Smooth muscle cell (in vitro differentiated cells): ENCODE results near the gene CFAP299. TPM values are rescaled to one million over a fixed set of nuclear protein-coding genes. Genes with fewer than 3 reads are reported as not detected.

Source experiments
- DNase-seq: peaks from one replicate; lab custom pipeline; 2025; ENCODE audit not compliant: unreplicated experiment; lab: John Stamatoyannopoulos, UW
- H2AFZ ChIP-seq: fragments of 200-600 bp; sonication (generic); 2 replicates; pipeline ENCODE4 v1.6.0; 2016; ENCODE audit warnings: antibody characterized with exemption, low read depth, mild to moderate bottlenecking
- H3F3A ChIP-seq: fragments of 200-600 bp; sonication (generic); 2 replicates; pipeline ENCODE4 v1.6.0; 2017; ENCODE audit warnings: antibody characterized with exemption, low read depth
- H3K27ac ChIP-seq: fragments of 200-600 bp; sonication (generic); 2 replicates; pipeline ENCODE4 v1.5.1; 2016; ENCODE audit warnings: low read depth, mild to moderate bottlenecking
- H3K27me3 ChIP-seq: fragments of 200-600 bp; sonication (generic); 2 replicates; pipeline ENCODE4 v1.6.1; 2016; ENCODE audit warnings: low read depth, mild to moderate bottlenecking
- H3K36me3 ChIP-seq: fragments of 200-600 bp; sonication (generic); 2 replicates; pipeline ENCODE4 v1.5.1; 2016; ENCODE audit warnings: low read depth
- H3K4me1 ChIP-seq: fragments of 200-600 bp; sonication (generic); 2 replicates; pipeline ENCODE4 v1.5.1; 2016; ENCODE audit warnings: low read depth
- H3K4me2 ChIP-seq: fragments of 200-600 bp; sonication (generic); 2 replicates; pipeline ENCODE4 v1.6.0; 2016; ENCODE audit warnings: mild to moderate bottlenecking
- H3K4me3 ChIP-seq: fragments of 200-600 bp; sonication (generic); 2 replicates; pipeline ENCODE4 v1.5.1; 2016; ENCODE audit warnings: mild to moderate bottlenecking
- H3K79me2 ChIP-seq: fragments of 200-600 bp; sonication (generic); 2 replicates; pipeline ENCODE4 v1.6.0; 2016; ENCODE audit warnings: low read depth, mild to moderate bottlenecking
- H3K9ac ChIP-seq: fragments of 200-600 bp; sonication (generic); 2 replicates; pipeline ENCODE4 v1.6.0; 2016; ENCODE audit warnings: low read depth
- H3K9me3 ChIP-seq: fragments of 200-600 bp; sonication (generic); replicated peaks from 2 replicates; pipeline ENCODE4 v1.5.1; 2016; ENCODE audit warnings: low read depth
- H4K20me1 ChIP-seq: fragments of 200-600 bp; sonication (generic); 2 replicates; pipeline ENCODE4 v1.6.0; 2016; ENCODE audit warnings: low read depth
- WGBS: methylation state at CpG from one replicate; pipeline ENCODE4 v1.1.7; 2016; ENCODE audit warnings: low lambda C conversion rate; 5-methylcytosine and 5-hydroxymethylcytosine counted together
- polyA plus RNA-seq: library from polyadenylated mRNA; unstranded; fragments of >200 nt; fragmentation: Nextera tagmentation; extraction: Ambion mirVana; gene quantifications from 2 replicates; pipeline ENCODE4 v1.2.1, GENCODE V29; 2016
- total RNA-seq: library from RNA; depleted of rRNA; stranded (reverse); fragments of >200 nt; gene quantifications from 2 replicates; pipeline ENCODE4 v1.2.3, GENCODE V29; 2014
- TF ChIP-seq, protein P1 (sequence below): fragments of 200-600 bp; sonication (generic); IDR thresholded peaks from 2 replicates; pipeline ENCODE4 v1.5.1; 2017; ENCODE audit warnings: borderline replicate concordance, mild to moderate bottlenecking, antibody characterized with exemption; ENCODE audit not compliant: insufficient read depth, poor library complexity, severe bottlenecking

CFAP299 gene
- total and polyA plus RNA-seq, 2 experiments from 2014 or later, result not detected

DNA sequence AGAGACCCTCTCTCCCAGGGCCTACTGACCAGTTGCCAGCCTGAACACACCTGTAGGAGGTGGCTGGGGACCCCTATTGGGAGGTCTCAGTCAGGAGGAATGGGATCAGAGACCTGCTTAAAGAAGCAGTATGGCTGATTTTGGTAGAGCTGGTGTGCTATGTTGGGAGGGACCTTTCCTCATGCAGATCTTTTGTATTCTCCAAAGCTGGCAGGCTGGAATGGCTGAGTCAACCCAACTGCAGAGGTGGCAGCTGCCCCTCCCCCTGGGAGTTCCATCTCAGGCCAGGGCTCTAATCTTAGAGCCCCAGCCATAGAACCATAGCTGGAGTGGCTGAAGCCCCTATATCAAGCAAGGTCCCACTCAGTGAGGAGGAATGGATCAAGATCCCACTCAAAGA, 415.7 kb downstream of the CFAP299 start:
- no peak overlapping the region for H3K4me2 ChIP-seq
- H3K79me2 ChIP-seq, result no peaks in the 10 kb centered on the region
- H3K9ac ChIP-seq, result no peak overlapping the region
- no peaks in the 10 kb centered on the region for H3K27me3 ChIP-seq
- no peaks in the 10 kb centered on the region for H4K20me1 ChIP-seq
- no peak overlapping the region for H2AFZ ChIP-seq
- no peak overlapping the region for H3K27ac ChIP-seq
- H3K4me3 ChIP-seq, result no peak overlapping the region
- no peaks in the 10 kb centered on the region for H3F3A ChIP-seq
- H3K4me1 ChIP-seq, result no peaks in the 10 kb centered on the region
- H3K36me3 ChIP-seq, result no peaks in the 10 kb centered on the region
- DNase-seq, result no peak
- TF ChIP-seq, protein P1, sequence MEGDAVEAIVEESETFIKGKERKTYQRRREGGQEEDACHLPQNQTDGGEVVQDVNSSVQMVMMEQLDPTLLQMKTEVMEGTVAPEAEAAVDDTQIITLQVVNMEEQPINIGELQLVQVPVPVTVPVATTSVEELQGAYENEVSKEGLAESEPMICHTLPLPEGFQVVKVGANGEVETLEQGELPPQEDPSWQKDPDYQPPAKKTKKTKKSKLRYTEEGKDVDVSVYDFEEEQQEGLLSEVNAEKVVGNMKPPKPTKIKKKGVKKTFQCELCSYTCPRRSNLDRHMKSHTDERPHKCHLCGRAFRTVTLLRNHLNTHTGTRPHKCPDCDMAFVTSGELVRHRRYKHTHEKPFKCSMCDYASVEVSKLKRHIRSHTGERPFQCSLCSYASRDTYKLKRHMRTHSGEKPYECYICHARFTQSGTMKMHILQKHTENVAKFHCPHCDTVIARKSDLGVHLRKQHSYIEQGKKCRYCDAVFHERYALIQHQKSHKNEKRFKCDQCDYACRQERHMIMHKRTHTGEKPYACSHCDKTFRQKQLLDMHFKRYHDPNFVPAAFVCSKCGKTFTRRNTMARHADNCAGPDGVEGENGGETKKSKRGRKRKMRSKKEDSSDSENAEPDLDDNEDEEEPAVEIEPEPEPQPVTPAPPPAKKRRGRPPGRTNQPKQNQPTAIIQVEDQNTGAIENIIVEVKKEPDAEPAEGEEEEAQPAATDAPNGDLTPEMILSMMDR, result no peak
- no peaks in the 10 kb centered on the region for H3K9me3 ChIP-seq

DNA sequence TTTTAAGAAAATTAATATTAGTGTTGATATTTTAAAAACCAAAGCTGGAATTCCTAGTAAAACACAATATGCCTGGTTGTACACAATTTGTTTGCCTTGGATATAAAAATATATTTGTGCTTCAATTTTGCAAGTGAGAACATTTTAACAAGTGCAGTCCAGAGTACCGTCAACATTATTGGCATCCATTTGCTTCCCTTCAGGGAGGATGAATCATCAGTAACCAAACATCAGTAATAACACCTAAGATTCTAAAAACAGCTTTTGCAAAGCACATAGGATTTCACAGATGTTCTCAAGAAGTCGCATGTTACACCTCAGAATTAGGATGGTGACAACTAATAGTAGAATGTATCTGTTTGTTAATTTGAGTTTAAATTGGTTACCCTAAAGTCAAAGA, 432.4 kb downstream of the CFAP299 start:
- no peak overlapping the region for H3K27ac ChIP-seq
- H4K20me1 ChIP-seq, result no peaks in the 10 kb centered on the region
- H3K4me2 ChIP-seq, result no peak overlapping the region
- H3K79me2 ChIP-seq, result no peaks in the 10 kb centered on the region
- no peak overlapping the region for H2AFZ ChIP-seq
- no peaks in the 10 kb centered on the region for H3K9me3 ChIP-seq
- H3K4me3 ChIP-seq, result no peak overlapping the region
- no peaks in the 10 kb centered on the region for H3K27me3 ChIP-seq
- WGBS, result 73% methylated on average over 2 of the region's 2 CpGs
- H3K36me3 ChIP-seq, result no peaks in the 10 kb centered on the region
- no peaks in the 10 kb centered on the region for H3F3A ChIP-seq
- H3K4me1 ChIP-seq, result no peaks in the 10 kb centered on the region
- TF ChIP-seq, protein P1, result no peak
- H3K9ac ChIP-seq, result no peak overlapping the region
- DNase-seq, result no peak

DNA sequence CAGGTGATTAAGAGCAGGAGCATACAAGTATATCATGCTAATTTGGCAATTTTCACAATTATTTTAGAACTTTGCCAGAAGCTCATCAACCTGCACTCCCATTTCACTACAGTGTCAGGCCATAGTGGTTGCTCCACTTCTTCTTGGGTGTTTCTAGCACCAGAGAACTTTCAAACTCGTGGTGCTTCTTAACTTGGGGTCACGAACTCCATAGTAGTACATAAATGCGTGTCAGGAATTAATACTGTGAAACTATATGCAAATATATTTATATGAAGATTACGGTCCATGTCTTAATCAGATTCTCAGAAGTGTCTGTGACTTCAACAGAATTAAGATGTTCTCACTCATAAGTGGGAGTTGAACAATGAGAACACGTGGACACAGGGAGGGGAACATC, 440.6 kb downstream of the CFAP299 start:
- no peaks in the 10 kb centered on the region for H3K4me1 ChIP-seq
- no peaks in the 10 kb centered on the region for H3K9me3 ChIP-seq
- H3K79me2 ChIP-seq, result no peaks in the 10 kb centered on the region
- H3K9ac ChIP-seq, result no peak overlapping the region
- no peak overlapping the region for H3K4me2 ChIP-seq
- no peak overlapping the region for H3K27ac ChIP-seq
- TF ChIP-seq, protein P1, result no peak
- no peaks in the 10 kb centered on the region for H3K36me3 ChIP-seq
- peaks cover 32% of the 10 kb centered on the region for H3K27me3 ChIP-seq
- 70% methylated on average over 5 of the region's 5 CpGs for WGBS
- H2AFZ ChIP-seq, result no peak overlapping the region
- no peaks in the 10 kb centered on the region for H3F3A ChIP-seq
- no peak overlapping the region for H3K4me3 ChIP-seq
- no peaks in the 10 kb centered on the region for H4K20me1 ChIP-seq
- no peak for DNase-seq

DNA sequence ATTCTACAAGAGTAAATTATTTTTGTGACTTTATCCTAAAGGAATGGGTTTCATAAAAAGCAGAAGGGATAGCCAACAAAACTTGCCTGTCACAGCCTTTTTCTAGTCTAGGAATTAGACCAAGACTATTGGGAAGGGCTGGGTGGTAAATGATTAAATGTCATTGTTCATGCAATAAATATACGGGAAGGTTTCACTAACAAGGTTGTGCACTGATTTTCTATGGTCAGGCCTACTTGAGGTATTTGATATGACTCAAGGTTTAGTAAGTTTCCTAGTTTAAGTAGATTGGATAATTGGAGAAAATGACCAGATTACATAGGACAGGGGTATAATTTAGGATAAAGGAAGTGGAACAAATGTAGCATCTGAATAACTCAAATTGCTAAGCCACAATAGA, 445.9 kb downstream of the CFAP299 start:
- no peak overlapping the region for H3K9ac ChIP-seq
- H3K4me3 ChIP-seq, result no peak overlapping the region
- no peaks in the 10 kb centered on the region for H3K9me3 ChIP-seq
- H2AFZ ChIP-seq, result no peak overlapping the region
- H3K27me3 ChIP-seq, result peaks cover 32% of the 10 kb centered on the region
- H3K36me3 ChIP-seq, result no peaks in the 10 kb centered on the region
- H3F3A ChIP-seq, result no peaks in the 10 kb centered on the region
- 81% methylated on average over 1 of the region's 1 CpG for WGBS
- H3K4me2 ChIP-seq, result no peak overlapping the region
- no peak for DNase-seq
- no peak overlapping the region for H3K27ac ChIP-seq
- H3K79me2 ChIP-seq, result no peaks in the 10 kb centered on the region
- TF ChIP-seq, protein P1, result no peak
- H3K4me1 ChIP-seq, result no peaks in the 10 kb centered on the region
- H4K20me1 ChIP-seq, result no peaks in the 10 kb centered on the region
